ENCODE data around the gene TRIM51G. TPM values are rescaled to one million over a fixed set of nuclear protein-coding genes. Genes with fewer than 3 reads are reported as not detected.
"Not testable (repeated sequence)": the region's sequence is repeated elsewhere in the genome, so short reads cannot be mapped to it uniquely, and the experiment has no call there.

The TRIM51G gene
- total RNA-seq (2016; rRNA removed; fragmentation: Illumina TruSeq; extraction: Trizol) (not detected in 2 replicates), polyA plus RNA-seq (2011; rRNA removed) (not detected in 2 replicates), polyA minus RNA-seq (2011; rRNA and poly(A)+ RNA removed; ENCODE audit: low replicate concordance) (not detected in 2 replicates), Bru-seq, nascent RNA (not detected), BruChase-seq, experiment 1, labeled RNA remaining after a 6-hour chase (not detected), BruChase-seq, experiment 2, labeled RNA remaining after a 2-hour chase (not detected)
- not detected in 2 replicates for total RNA-seq (2016; cell fraction: cytosol; rRNA removed; fragmentation: Illumina TruSeq; extraction: Trizol; ENCODE audit: low read depth)
- not detected in 2 replicates for total RNA-seq (2016; cell fraction: insoluble cytoplasmic fraction; rRNA removed; fragmentation: Illumina TruSeq; extraction: Trizol)
- total RNA-seq (2016; cell fraction: membrane; rRNA removed; fragmentation: Illumina TruSeq; extraction: Trizol): not detected in 2 replicates
- not detected in 2 replicates for total RNA-seq (2016; cell fraction: nucleus; rRNA removed; fragmentation: Illumina TruSeq; extraction: Trizol)
- not detected in 2 replicates for polyA plus RNA-seq (2011; cell fraction: cytosol; rRNA removed)
- not detected in 2 replicates for polyA plus RNA-seq (2011; cell fraction: nucleus; rRNA removed)
- polyA plus RNA-seq (2012): not detected in 2 replicates
- polyA plus RNA-seq (2016; cell fraction: cytosol; fragmentation: Illumina TruSeq; extraction: Trizol; ENCODE audit: low read depth): not detected in 2 replicates
- not detected in 2 replicates for polyA plus RNA-seq (2016; cell fraction: insoluble cytoplasmic fraction; fragmentation: Illumina TruSeq; extraction: Trizol; ENCODE audit: low read depth)
- not detected in 2 replicates for polyA plus RNA-seq (2016; cell fraction: membrane; fragmentation: Illumina TruSeq; extraction: Trizol; ENCODE audit: low read depth)
- not detected in 2 replicates for polyA plus RNA-seq (2016; cell fraction: nucleus; fragmentation: Illumina TruSeq; extraction: Trizol; ENCODE audit: insufficient read depth, low read depth)
- not detected in 2 replicates for polyA minus RNA-seq (2011; cell fraction: cytosol; rRNA and poly(A)+ RNA removed)
- polyA minus RNA-seq (2011; cell fraction: nucleus; rRNA and poly(A)+ RNA removed): not detected in 2 replicates
- long read RNA-seq, experiment 1: 0 reads
- long read RNA-seq, experiment 2: 0 reads

DNA sequence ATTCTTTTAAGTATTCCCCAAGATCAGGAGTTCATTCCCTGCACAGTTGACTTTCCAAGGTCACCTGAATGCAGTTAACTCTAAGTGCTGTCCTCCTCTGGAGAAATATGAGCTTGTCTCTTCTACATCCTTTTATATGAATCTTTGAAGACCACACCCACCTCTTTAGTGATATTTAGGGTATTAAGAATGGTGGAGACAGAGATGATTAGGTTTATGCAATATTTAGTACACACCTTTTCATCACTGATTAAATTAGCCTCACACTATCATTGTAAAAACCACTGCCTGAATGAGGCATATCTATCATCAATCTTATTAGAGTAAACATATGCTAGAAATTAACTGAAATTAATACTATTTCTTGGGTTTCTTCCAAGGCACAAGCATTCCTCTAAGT, at the start of gene TRIM51G:
TRIM51G (minus strand) TSS at position 101 of the 400 bp plus-strand sequence. CDS start 2,190 bp downstream, outside the sequence.
- DNase-seq (ENCODE audit: low spot score); FAIRE-seq; H3K9me3 ChIP-seq (ENCODE audit: low read length); BruUV-seq (replicated peaks); intact Hi-C loops (cut with micrococcal nuclease; ENCODE audit: unreplicated experiment); H4K20me1 ChIP-seq (ENCODE audit: insufficient read depth, low read length); H3K27me3 ChIP-seq (ENCODE audit: control insufficient read depth in 1 of 2, insufficient read depth in 2 of 2, low read length in 2 of 2); POLR2A ChIA-PET; H3K79me2 ChIP-seq (ENCODE audit: insufficient read depth, low read length); H3K4me2 ChIP-seq (ENCODE audit: low read depth, low read length); CTCF ChIA-PET (ENCODE audit: low intra/inter-chr PET ratio, low total read pairs); H3K36me3 ChIP-seq (replicated peaks in 1 of 2; ENCODE audit: control insufficient read depth in 1 of 2, insufficient read depth in 2 of 2, low read length in 2 of 2); H3K27ac ChIP-seq (ENCODE audit: extremely low read length, insufficient read depth, low read length); H3K4me1 ChIP-seq (ENCODE audit: insufficient read depth, low read length); H3K9ac ChIP-seq (ENCODE audit: insufficient read depth, low read depth, low read length); H3K4me3 ChIP-seq (replicated peaks in 1 of 3; ENCODE audit: insufficient read depth in 1 of 3, low read depth in 2 of 3, low read length in 3 of 3); ATAC-seq; in situ Hi-C loops (cut with HindIII; ENCODE audit: extremely low pct_ligation_motif_present, low pct_unique_long_range_greater_than_20kb); H2AFZ ChIP-seq (ENCODE audit: low read length): not testable (repeated sequence)

- H3K4me1 ChIP-seq (ENCODE audit: insufficient read depth, low read length); in situ Hi-C loops (cut with HindIII; ENCODE audit: extremely low pct_ligation_motif_present, low pct_unique_long_range_greater_than_20kb); H3K9me3 ChIP-seq (ENCODE audit: low read length); BruUV-seq (replicated peaks); H3K4me2 ChIP-seq (ENCODE audit: low read depth, low read length); H2AFZ ChIP-seq (ENCODE audit: low read length); DNase-seq (ENCODE audit: low spot score); ATAC-seq; H3K79me2 ChIP-seq (ENCODE audit: insufficient read depth, low read length); POLR2A ChIA-PET; H3K27ac ChIP-seq (ENCODE audit: extremely low read length, insufficient read depth, low read length); H3K36me3 ChIP-seq (replicated peaks in 1 of 2; ENCODE audit: control insufficient read depth in 1 of 2, insufficient read depth in 2 of 2, low read length in 2 of 2); H3K4me3 ChIP-seq (replicated peaks in 1 of 3; ENCODE audit: insufficient read depth in 1 of 3, low read depth in 2 of 3, low read length in 3 of 3); CTCF ChIA-PET (ENCODE audit: low intra/inter-chr PET ratio, low total read pairs); FAIRE-seq; H4K20me1 ChIP-seq (ENCODE audit: insufficient read depth, low read length); H3K27me3 ChIP-seq (ENCODE audit: control insufficient read depth in 1 of 2, insufficient read depth in 2 of 2, low read length in 2 of 2); H3K9ac ChIP-seq (ENCODE audit: insufficient read depth, low read depth, low read length); intact Hi-C loops (cut with micrococcal nuclease; ENCODE audit: unreplicated experiment): not testable (repeated sequence)
- 2% methylated on average over 2 of the region's 2 CpGs for WGBS (ENCODE audit: low lambda C conversion rate)
These were observed 44.8 kb upstream of the TRIM51G start, which contains the start of gene TRIM49B for GRCh38 chr11:49028523-49028922. TSS of gene TRIM49B (plus strand) at chr11:49028823. CDS start at chr11:49031600, 2,777 bp downstream.

DNA sequence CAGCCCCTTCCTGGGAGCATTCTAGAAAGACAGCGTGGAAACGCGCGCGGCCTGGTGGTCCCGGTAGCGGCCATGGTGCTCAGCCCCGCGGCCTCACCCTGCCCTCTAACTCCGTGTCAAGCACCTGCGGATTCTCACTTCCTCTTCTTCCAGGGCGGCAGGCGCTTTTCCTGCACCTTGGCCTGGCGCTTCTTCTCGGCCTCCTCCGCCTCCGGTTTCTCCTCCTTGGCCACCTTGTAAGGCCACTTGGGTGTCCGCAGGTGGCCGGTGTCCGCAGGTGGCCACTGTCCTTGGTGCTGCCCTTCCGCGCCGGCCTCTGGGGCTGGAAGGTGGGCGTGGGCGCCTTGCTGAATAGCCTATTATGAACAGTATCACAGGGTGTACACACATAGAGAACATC, 15.1 kb downstream of the TRIM51G start:
- H3K4me3 ChIP-seq (replicated peaks in 1 of 3; ENCODE audit: insufficient read depth in 1 of 3, low read depth in 2 of 3, low read length in 3 of 3); POLR2A ChIA-PET; H3K9ac ChIP-seq (ENCODE audit: insufficient read depth, low read depth, low read length); intact Hi-C loops (cut with micrococcal nuclease; ENCODE audit: unreplicated experiment); DNase-seq (ENCODE audit: low spot score); H3K4me1 ChIP-seq (ENCODE audit: insufficient read depth, low read length); H3K36me3 ChIP-seq (replicated peaks in 1 of 2; ENCODE audit: control insufficient read depth in 1 of 2, insufficient read depth in 2 of 2, low read length in 2 of 2); H4K20me1 ChIP-seq (ENCODE audit: insufficient read depth, low read length); H3K9me3 ChIP-seq (ENCODE audit: low read length); H3K4me2 ChIP-seq (ENCODE audit: low read depth, low read length); H2AFZ ChIP-seq (ENCODE audit: low read length); in situ Hi-C loops (cut with HindIII; ENCODE audit: extremely low pct_ligation_motif_present, low pct_unique_long_range_greater_than_20kb); FAIRE-seq; CTCF ChIA-PET (ENCODE audit: low intra/inter-chr PET ratio, low total read pairs); BruUV-seq (replicated peaks); H3K27me3 ChIP-seq (ENCODE audit: control insufficient read depth in 1 of 2, insufficient read depth in 2 of 2, low read length in 2 of 2); H3K27ac ChIP-seq (ENCODE audit: extremely low read length, insufficient read depth, low read length); H3K79me2 ChIP-seq (ENCODE audit: insufficient read depth, low read length); ATAC-seq: not testable (repeated sequence)
- WGBS (ENCODE audit: low lambda C conversion rate): 76% methylated on average over 16 of the region's 25 CpGs

All from HepG2 (cell line).